Ishikawa (cell line): Measurements from ENCODE around the gene ZNF248.

Source experiments
- CEBPB ChIP-seq: IDR thresholded peaks from 2 replicates; pipeline ENCODE4 v1.6.1; 2012
- CREB1 ChIP-seq: IDR thresholded peaks from 2 replicates; pipeline ENCODE4 v1.6.1; 2012; ENCODE audit warnings: low read depth
- EGR1 ChIP-seq: IDR thresholded peaks from 2 replicates; pipeline ENCODE4 v1.6.1; 2012
- EP300 ChIP-seq: IDR thresholded peaks from 2 replicates; pipeline ENCODE4 v1.6.1; 2012; ENCODE audit warnings: borderline replicate concordance
- FOXM1 ChIP-seq: IDR thresholded peaks from 2 replicates; pipeline ENCODE4 v1.6.1; 2012; ENCODE audit warnings: low read depth, borderline replicate concordance
- RAD21 ChIP-seq: IDR thresholded peaks from 2 replicates; pipeline ENCODE4 v1.6.1; 2012; ENCODE audit warnings: low read depth
- TAF1 ChIP-seq: IDR thresholded peaks from 2 replicates; pipeline ENCODE4 v1.6.1; 2012; ENCODE audit warnings: low read depth, mild to moderate bottlenecking
- TCF12 ChIP-seq: IDR thresholded peaks from 2 replicates; pipeline ENCODE4 v1.6.1; 2012; ENCODE audit warnings: low read depth
- YY1 ChIP-seq: IDR thresholded peaks from 2 replicates; pipeline ENCODE4 v1.6.1; 2012; ENCODE audit warnings: low read depth
- ZBTB7A ChIP-seq: IDR thresholded peaks from 2 replicates; pipeline ENCODE4 v1.6.1; 2012; ENCODE audit warnings: low read depth
- TF ChIP-seq, protein P1 (sequence below): IDR thresholded peaks from 2 replicates; pipeline ENCODE4 v1.6.1; 2012; ENCODE audit warnings: low read depth, mild to moderate bottlenecking
- TF ChIP-seq, protein P2 (sequence below): IDR thresholded peaks from 2 replicates; pipeline ENCODE4 v1.6.1; 2012
- TF ChIP-seq, protein P3 (sequence below): IDR thresholded peaks from 2 replicates; pipeline ENCODE4 v1.6.1; 2012

DNA sequence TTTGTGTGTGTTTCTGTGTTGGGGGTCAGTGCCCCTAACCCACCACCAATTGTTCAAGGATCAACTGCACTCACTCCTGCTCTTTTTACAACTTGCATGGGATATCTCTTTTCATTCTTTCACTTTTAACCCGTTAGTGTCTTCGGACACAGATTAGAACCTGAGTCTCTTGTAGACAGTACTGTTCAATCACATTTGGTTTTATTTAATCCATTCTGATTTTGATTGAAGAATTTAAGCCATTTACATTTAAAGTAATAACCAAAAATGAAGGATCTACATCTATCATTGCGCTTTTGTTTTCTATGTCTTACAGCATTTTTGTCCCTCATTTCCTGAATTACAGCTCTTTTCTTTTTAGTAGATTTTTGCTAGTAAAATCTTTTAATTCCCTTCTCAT, 43.6 kb downstream of the ZNF248 start:
- TF ChIP-seq YY1 (no peak), CREB1 (no peak), EP300 (no peak), RAD21 (no peak), ZBTB7A (no peak), CEBPB (no peak), TAF1 (no peak), TCF12 (no peak), FOXM1 (no peak), EGR1 (no peak)
- TF ChIP-seq, protein P1, sequence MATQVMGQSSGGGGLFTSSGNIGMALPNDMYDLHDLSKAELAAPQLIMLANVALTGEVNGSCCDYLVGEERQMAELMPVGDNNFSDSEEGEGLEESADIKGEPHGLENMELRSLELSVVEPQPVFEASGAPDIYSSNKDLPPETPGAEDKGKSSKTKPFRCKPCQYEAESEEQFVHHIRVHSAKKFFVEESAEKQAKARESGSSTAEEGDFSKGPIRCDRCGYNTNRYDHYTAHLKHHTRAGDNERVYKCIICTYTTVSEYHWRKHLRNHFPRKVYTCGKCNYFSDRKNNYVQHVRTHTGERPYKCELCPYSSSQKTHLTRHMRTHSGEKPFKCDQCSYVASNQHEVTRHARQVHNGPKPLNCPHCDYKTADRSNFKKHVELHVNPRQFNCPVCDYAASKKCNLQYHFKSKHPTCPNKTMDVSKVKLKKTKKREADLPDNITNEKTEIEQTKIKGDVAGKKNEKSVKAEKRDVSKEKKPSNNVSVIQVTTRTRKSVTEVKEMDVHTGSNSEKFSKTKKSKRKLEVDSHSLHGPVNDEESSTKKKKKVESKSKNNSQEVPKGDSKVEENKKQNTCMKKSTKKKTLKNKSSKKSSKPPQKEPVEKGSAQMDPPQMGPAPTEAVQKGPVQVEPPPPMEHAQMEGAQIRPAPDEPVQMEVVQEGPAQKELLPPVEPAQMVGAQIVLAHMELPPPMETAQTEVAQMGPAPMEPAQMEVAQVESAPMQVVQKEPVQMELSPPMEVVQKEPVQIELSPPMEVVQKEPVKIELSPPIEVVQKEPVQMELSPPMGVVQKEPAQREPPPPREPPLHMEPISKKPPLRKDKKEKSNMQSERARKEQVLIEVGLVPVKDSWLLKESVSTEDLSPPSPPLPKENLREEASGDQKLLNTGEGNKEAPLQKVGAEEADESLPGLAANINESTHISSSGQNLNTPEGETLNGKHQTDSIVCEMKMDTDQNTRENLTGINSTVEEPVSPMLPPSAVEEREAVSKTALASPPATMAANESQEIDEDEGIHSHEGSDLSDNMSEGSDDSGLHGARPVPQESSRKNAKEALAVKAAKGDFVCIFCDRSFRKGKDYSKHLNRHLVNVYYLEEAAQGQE: no peak
- TF ChIP-seq, protein P2, sequence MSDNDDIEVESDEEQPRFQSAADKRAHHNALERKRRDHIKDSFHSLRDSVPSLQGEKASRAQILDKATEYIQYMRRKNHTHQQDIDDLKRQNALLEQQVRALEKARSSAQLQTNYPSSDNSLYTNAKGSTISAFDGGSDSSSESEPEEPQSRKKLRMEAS: no peak
- TF ChIP-seq, protein P3, sequence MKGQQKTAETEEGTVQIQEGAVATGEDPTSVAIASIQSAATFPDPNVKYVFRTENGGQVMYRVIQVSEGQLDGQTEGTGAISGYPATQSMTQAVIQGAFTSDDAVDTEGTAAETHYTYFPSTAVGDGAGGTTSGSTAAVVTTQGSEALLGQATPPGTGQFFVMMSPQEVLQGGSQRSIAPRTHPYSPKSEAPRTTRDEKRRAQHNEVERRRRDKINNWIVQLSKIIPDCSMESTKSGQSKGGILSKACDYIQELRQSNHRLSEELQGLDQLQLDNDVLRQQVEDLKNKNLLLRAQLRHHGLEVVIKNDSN: no peak
